GM18867 (cell line): ENCODE measurements around the gene SDR42E2.
"Not testable (repeated sequence)": the region's sequence is repeated elsewhere in the genome, so short reads cannot be mapped to it uniquely, and the experiment has no call there.

Source experiments
- ATAC-seq: cut with Tn5 transposase; IDR thresholded peaks from one replicate; pipeline ENCODE4 v1.9.1; 2021; ENCODE audit warnings: mild to moderate bottlenecking, moderate library complexity; ENCODE audit not compliant: unreplicated experiment

Gene SDR42E2

DNA sequence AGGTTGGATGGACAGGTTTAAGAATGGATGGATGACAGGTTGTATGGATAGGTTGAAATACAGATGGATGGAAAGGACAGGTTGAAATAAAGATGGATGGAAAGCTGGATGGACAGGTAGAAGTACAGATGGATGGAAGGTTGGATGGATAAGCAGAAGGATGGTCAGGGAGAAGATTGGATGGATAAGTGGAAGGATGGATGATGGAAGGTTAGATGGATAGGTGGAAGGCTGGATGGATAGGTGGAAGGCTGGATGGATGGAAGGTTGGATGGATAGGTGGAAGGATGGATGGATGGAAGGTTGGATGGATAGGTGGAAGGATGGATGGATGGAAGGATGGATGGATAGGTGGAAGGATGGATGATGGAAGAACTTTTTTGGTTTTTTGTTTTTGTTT, 905 bp upstream of the SDR42E2 start:
- ATAC-seq: no peak

DNA sequence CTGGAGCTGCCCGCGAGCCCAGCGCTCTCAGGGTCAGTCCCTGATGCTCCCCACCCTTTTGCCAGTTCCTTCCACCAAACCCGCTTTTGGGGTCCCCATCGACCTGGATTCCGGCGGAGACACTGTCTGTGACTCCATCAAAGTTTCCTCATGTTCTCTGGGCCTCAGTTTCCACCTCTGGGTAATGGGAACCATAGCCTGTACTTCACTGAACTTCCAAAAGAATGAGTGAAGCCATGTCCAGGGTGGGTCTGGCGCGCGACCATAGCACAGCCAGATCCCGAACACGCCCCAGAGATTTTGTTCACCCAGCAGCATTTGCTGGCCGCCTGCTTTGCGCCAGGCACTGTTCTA, 327 bp downstream of the SDR42E2 start:
- ATAC-seq: no peak

DNA sequence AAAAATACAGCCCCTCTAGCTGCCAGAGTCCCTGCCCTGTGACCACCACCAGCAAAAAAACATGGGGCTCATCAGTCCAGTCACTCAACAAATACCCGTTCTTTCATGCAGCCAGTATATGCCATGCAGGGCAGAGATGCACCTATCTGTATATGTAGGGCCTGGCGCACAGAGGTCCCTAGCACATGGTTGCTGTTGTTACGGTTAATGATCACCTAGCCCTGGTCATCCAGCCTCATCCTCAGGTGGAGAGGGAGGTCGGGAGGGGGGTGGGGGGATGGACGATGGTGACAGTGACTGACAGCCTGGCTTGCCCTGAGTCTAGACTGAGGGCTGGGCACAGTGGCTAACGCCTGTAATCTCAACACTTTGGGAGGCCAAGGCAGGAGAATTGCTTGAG, 1.5 kb downstream of the SDR42E2 start:
- no peak for ATAC-seq

DNA sequence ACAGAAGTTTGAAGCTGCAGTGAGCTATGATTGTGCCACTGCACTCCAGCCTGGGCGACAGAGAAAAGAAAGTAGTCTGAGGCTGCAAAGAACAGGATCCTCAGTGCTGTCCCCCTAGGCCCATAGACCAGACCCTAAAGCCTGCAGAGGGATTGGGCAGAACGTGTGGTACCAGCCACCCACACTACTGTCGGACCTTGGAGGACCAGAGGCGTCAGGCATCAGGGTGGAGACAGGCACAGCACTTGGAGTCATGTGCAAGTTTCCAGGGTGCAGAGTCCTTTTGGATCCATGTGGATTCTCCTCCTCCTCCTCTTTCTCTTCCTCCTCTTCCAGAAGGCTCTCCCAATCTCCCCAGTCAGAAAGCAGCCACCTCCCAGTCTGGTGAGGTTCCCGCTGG, 2.2 kb downstream of the SDR42E2 start:
- ATAC-seq: no peak

DNA sequence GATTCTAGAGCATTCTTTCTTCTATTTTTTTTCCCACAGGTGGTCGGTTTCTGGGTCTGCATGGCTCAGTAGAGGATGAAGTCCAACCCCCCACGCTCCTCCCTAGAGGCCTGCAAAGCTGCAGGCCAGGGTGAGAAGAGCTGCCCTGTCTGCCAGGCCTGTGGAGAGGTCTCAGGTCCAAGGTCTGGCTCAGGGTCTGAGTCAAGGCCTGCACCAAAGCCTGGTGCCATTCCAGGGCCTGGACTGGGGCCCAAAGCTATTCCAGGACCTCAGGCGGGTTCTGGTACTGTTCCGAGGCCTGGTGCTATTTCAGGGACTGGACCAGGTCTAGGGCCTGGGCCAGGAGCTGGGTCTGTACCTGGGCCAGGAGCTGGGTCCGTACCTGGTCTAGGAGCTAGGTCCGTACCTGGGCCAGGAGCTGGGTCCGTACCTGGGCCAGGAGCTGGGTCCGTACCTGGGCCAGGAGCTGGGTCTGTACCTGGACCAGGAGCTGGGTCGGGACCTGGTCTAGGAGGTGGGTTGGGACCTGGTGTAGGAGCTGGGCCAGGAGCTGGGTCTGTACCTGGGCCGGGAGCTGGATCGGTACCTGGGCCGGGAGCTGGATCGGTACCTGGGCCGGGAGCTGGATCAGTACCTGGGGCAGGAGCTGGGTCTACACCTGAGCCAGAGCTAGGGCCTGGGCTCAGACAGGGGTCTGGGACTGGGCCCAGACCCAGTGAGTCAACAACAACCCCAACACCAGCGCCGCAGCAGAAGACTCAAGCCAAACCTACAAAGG, 3.4 kb downstream of the SDR42E2 start:
- no peak for ATAC-seq

DNA sequence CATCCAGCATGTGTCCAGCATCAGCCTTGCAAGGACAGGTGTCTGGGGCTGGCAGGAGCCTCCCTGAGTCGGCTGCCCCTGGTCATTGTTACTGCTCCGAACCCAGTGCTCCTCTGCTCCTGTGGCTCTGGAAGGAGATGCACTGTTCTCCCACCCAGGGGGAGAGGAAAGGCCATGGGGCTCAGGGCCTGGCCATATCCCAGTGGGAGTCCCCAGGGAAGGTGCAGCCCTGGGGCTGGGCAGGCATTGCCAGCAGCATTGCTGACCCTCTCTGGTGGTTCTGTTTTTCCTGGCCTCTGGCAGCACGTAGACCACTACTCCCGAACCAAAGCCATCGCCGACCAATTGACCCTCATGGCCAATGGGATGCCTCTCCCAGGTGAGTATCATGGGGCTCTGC, 9.6 kb downstream of the SDR42E2 start:
- no peak for ATAC-seq

DNA sequence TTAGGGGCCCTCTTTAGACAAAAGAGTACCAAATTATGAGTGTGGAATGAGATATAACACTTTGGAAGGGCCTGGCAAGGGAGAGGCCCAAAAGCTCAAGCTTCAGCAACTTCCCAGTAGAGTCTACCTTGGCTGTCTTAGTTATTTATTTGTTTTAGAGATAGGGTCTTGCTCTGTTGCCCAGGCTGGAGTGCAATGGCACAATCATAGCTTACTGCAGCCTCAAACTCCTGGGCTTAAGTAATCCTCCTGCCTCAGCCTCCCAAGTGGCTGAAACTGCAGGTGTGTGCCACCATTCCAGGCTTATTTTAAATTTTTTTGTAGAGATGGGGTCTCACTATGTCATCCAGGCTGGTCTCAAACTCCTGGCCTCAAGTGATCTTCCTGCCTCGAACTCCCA, 10.3 kb downstream of the SDR42E2 start:
- ATAC-seq: not testable (repeated sequence)

DNA sequence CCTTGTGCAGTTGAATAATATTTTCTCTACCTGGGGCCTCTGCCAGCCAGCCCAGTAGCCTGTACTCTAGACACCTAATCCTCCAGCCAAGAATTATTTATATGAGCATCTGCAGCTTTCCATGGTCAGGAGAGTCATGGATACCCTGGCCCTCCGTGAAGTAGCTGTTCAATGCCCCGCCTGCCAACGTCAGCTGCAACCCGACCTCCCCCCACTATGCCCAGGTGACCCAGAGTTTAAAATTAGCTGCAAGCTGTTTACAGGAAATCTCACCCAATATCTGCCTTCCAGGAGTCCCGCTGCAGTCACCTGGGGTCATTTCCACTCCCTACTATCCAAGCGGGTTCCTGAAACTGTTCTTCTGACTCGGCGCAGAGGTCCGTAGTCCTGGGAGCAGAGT, 12.3 kb downstream of the SDR42E2 start:
- ATAC-seq: no peak

DNA sequence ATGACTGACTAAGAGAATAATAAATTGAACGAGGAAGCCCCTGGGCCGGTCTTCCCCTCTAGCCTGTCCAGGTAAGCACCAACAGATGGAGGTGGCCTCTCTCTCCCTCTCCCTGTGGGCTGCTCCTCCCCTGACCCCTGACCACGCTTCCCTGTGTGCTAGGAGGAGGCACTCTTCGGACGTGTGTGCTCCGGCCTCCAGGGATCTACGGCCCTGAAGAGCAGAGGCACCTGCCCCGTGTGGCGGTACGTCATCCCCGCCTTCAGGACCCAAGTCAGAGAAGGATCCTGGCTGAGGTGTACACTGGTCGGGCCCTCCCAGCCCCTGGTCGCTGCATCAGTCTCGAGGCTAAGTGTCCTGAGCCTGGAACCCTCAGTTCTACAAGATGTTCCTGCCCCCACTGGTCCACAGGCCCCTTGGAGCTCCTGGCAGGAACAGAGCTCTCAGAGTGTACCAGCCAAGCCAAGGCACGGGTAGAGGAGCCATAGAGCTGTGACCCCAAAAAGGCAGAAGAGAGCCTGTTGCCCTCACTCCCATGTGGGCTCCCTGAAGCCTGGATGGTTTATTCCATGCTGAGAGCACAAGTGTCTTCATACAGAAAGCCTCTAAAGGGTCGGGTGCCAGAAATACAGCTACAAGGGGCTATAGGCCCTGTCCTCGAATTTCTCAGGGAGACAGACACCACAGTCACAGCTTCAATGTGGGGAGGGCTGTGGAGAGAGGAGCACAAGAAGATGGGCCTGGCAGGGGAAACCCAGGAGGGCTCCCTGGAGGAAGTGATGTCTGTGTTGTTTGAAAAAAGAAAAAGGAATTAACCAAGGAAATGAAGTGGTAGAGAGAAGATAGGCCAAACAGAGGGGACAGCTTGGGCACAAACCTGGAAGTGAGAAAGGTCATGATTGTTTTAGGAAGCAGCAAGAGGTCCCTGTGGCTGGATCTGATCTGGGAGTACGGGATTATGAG, 15.9 kb downstream of the SDR42E2 start:
- no peak for ATAC-seq

DNA sequence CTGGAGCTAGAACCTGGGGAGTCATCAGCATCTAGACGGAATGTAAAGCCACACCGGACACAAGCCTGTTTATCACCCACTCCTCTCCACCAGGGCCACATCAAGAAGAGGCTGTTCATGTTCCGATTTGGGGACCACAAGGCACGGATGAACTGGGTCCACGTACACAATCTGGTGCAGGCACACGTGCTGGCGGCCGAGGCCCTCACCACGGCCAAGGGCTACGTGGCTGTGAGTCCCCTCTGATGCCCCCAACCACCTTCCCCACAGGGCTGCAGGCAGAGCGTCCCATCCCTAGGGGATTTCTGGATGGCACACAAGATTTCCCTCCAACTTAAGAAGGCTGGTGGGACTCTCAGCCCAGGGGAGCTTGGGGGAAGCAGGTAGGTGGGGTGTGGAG, 19.1 kb downstream of the SDR42E2 start:
- no peak for ATAC-seq

DNA sequence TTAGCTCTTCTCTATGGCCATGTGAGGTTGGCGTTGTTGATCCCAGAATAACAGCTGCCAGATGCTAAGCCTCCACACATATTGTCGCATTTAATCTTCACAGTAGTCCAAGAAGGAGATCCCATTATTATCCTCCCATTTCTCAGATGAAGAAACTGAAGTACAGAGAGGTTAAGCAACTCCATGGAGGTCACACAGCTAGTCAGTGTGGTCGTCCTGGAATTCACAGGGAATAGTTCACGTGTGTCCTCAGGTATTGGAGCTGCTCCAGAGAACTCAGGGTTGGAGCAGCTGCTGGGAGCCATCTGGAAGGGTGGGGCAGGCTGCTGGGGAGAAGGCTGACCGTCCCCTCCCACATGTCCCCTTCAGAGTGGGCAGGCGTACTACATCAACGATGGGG, 19.5 kb downstream of the SDR42E2 start:
- ATAC-seq: no peak

DNA sequence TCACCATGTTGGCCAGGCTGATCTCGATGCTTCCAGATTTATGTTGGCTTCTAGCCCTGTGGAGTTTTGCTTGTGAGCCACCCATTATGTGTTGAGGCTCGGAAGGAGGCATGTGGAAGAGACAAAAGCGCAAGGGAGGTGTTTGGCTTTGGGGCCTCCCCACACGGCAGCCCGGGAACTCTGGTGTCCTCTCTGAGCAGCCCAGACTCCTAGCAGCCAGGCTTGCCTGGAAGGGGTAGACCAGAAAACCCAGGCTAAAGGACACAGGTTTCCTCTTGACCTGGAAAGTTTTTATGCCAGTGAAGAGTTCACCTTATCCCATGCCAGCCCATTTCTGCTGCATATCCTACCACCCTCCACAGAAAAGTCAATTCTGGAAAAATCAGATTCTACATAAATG, 21.0 kb downstream of the SDR42E2 start:
- no peak for ATAC-seq

DNA sequence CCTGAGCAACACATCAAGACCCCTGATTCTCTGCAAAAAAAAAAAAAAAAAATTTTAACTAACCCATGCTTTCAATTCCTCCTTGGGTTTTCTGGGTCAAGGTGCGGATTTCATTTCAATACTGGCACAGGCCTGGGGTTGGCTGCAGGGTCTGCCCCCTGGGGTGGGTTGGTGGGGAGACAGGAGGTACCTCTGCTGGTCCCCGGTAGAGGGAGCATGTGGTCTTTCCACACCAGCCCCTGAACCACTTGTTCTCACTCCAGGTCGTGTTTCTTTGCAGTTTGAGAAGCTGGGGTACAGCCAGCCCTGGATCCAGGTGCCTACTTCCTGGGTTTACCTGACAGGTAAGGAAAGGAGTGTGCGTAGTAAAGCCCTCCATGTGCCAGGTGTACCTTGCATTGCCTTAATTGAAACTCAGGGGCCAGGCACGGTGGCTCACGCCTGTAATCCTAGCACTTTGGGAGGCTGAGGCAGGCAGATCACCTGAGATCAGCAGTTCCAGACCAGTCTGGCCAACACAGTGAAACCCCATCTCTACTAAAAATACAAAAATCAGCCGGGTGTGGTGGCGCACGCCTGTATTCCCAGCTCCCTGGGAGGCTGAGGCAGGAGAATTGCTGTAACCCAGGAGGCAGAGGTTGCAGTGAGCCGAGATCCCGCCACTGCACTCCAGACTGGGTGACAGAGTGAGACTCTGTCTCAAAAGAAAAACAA, 21.8 kb downstream of the SDR42E2 start:
- no peak for ATAC-seq

DNA sequence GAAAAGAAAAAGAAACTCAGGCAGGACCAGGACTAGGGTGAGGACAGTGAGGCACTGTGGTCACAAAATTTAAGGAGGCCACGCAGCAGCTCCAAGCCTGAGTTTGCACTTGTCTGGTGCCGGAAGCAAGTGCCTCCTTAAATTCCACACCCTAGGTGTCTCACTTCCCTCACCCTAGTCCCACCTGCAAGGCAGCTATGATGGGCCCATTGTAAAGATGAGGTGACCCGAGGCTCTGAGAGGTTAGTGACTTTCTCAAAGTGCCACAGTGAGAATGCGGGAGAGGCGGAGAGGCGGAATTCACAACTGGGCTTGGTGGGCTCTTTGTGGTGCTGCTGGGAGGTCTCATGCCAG, 22.3 kb downstream of the SDR42E2 start:
- ATAC-seq: no peak

DNA sequence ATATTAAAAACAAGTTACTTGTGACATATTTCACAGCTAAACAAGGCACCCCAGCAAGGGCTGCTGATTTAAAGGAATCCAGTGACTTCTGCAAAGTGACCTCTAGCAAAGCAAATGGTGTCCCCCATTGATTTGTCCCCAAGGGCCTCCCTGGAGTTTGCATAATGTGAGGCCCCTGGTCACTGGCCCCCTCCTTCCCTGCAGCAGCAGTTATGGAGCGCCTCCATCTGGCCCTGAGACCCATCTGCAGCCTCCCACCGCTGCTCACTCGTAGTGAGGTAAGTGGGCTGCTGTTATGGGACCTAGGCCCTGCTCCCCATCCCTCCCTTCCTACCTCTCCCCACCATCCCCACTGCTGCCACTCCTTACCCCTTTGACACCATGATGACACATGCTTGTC, 24.2 kb downstream of the SDR42E2 start:
- no peak for ATAC-seq

DNA sequence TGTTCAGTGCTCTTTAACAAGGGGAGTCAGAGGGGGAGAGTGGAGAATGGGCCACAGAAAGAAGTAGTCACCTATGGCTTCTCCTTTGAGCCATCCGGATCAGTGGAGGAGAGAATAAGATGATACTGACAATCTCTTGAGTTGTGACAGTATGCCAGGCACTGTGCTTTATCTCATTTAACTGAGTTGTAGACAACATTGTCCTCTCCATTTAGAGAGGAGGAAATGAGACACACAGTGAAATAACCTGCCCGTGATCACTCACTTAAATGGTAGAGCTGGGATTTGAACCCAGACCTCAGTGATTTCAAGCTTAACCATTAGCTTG, 25.9 kb downstream of the SDR42E2 start:
- no peak for ATAC-seq

DNA sequence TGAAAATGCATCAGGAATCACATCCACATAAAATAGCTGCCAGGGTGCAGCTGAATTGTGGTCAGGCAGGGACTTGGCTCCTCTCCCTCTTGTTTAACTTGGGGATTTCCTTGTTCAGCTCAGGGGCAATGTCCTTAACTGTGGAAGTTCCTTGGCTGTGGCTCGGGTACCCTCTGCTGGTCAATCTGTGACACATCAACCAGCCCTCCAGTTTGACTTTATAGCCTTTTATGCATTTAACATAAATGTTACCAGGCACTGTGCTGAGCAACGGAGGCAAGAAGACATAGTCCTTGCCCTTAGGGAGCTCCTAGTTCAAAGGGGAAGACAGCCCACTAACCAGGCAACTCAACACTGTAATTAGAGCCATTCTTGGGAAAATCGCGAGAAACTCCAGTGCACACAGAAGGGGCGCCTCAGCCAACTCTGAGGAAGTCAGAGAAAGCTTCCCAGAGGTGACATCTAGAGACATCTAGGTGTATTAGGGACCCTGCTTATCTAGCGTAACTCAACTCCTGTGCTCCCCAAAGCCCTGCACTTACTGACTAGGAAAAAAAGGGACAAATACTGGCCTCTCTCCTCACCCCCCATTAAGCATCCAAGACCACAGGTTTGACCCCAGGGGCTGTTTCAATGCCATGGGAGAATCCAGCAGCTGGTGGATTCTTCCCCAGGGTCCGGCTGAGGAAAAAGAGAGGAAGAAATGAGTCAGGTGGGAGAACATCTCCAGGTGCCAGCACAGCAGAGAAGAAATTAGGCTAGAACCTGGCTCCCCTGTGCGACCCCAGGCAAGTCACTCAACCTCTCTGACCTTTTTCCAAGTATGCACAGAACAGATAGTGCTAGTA, 26.5 kb downstream of the SDR42E2 start:
- ATAC-seq: no peak

DNA sequence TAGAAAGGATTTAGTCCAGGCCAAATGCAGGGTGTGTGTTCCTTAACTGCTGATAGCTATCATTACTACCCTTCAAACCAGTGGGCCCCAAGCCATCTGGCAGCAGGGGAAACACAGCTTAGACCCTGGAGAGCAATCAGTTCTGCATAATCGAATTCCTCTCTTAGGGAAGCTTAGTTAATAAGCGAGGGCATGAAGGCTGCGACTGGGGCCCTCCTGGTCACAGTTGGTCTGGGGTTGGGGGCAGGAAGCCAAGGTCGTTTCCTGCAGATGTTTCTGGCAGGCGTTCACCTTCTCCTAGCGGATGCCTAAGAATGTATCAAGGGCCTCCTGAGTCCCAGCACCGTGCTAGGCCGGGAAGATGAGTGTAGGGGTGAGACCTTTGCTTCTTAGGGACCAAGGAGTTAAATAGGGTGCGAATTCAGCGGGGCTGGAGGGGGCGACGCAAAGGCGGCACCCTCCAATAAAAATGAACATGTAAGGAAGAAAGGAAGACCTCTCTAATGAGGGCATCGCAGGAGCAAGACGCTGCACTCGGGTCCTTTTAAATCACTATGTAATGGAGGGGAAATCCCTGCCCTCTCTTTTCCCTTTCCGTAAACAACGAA, 27.3 kb downstream of the SDR42E2 start:
- ATAC-seq: no peak

DNA sequence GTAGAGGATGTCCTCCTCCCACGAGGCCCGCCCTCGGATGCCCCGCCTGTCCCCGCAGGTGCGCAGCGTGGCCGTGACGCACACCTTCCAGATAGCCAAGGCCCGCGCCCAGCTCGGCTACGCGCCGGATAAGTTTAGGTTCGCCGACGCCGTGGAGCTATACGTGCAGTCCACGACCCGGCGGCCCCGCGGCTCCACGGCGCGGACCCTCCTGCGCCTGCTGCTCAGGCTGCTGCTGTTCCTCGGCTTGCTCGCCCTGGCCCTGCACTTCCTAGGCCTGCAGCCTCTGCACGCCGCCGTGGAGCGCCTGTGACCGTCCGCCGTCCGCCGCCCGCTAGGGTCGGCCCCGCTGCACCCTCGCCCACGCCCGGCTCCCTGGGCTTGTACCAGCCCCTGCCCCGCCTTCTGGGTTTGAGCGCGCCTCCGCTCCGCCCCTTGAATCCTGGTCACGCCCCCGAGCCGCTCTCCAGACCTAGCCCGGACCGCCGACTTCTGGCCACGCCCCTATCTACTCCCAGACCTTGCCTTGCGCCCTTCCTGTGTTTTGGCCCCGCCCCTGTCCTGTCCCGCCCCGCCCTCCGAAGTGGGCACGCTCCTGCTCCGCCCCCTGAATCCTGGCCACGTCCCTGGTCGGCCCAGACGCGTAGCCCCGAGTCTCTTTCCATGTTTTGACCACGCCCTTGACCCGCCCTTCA, 27.9 kb downstream of the SDR42E2 start:
- ATAC-seq: peak; percentile 66
